ENCODE data around the gene PNMA8B.

- TF ChIP-seq CTCF (IDR thresholded peaks at IDR 0.05), result no peak
- TF ChIP-seq POLR2A (IDR thresholded peaks at IDR 0.05), result no peak
Observed at GRCh38 chr19:46480415-46480814, 15.3 kb downstream of the PNMA8B start.

All from esophagus squamous epithelium (tissue), 4 donors.